CD4-positive, alpha-beta T cell treated with Interleukin-15 for 1 hour (primary cell): ENCODE data around the gene EIF2S2.
"Not testable (repeated sequence)": the region's sequence is repeated elsewhere in the genome, so short reads cannot be mapped to it uniquely, and the experiment has no call there.

Source experiments
- DNase-seq: peaks from one replicate; pipeline ENCODE4 v3.0.0-alpha.2; 2020

Gene EIF2S2, protein sequence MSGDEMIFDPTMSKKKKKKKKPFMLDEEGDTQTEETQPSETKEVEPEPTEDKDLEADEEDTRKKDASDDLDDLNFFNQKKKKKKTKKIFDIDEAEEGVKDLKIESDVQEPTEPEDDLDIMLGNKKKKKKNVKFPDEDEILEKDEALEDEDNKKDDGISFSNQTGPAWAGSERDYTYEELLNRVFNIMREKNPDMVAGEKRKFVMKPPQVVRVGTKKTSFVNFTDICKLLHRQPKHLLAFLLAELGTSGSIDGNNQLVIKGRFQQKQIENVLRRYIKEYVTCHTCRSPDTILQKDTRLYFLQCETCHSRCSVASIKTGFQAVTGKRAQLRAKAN

DNA sequence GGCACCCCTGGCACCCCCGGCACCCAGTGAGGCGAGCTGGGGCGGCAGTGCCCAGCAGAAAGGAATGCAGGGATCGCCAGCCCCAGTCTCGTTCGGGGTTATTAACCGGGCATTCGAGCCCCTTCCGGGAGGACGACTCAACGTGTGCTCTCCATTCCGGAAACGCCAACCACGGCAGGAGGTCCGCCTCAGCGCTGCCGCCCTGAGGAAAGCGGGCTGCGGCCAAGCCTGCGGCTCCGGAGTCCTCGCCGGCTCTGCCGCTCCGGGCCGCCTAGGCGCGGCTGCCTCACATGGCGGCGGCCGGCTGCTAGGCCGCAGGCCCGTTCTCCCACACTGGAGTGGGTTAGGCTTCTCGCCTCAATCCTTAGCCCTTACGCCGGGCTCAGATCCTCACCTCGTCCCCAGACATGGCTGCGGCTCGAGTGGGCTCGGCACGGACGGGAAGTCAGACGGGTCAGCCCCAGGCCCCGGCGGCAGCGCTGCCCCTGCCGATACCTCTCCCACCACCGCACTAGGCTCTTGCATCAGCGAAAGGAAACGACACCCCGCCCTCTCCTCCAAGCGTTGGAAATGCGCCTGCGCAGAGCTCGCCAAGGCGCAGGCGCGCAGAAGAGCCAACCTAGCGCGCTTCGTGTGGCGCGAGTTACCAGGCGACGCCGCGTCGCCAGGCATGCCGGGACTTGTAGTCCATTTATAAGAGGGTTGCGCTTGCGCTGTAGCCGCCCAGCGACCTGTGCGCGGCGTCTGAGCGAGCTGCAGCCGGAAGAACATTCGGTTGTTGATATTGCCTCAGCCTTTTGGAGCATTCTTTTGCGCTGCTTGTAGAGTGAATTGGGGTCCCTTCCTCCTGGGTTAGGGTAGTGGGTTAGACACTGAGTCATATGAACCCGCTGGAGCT is at the start of gene EIF2S2:
TSS of gene EIF2S2 (minus strand) at position 542 of the 898 bp plus-strand sequence. CDS start at position 409, 133 bp downstream.
- DNase-seq, result peak; percentile 98

DNA sequence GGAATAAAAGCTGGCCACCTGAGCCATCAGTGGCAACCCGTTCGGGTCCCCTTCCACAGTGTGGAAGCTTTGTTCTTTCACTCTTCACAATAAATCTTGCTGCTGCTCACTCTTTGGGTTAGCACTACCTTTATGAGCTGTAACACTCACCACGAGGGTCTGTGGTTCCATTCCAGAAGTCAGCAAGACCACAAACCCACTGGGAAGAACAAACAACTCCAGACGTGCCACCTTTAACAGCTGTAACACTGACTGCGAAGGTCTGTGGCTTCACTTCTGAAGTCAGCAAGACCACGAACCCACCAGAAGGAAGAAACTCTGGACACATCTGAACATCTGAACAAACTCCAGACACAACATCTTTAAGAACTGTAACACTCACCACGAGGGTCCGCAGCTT is 45.7 kb upstream of the EIF2S2 start:
- DNase-seq, result not testable (repeated sequence)

DNA sequence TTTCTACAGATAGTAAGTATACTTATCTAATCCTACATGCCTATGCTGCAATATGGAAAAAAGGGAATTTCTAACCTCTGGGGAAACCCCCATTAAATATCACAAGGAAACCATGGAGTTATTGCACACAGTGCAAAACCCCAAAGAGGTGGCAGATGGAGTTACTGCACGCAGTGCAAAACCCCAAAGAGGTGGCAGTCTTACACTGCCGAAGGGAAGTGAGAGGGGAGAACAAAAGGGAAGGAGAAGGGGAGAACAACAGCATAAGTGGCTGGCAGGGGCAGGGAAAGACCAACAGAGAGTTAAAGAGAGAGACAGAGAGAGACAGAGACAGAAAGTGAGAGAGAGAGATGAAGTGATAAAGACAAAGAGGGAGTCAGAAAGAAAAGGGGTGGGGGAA is 43.8 kb upstream of the EIF2S2 start:
- DNase-seq, result no peak

DNA sequence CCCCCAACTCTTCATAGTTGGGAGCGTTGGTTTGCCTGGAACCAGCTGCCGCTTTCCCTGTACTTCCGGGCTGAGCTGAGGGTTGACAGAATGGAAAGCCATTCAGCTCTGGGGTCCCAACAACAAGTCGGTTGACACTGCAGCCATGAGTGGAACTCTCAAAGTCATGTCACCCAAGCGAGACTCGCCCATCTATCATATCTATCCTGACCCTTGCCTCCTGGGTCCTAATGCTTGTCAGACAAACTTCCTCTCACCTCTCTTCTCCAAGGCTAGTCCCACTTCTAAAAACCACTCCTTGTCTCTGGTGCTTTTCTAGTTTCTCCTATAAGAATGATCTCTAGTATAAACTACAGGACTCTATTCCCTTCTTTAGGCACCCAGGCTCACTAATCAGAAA is 41.1 kb upstream of the EIF2S2 start:
- not testable (repeated sequence) for DNase-seq

DNA sequence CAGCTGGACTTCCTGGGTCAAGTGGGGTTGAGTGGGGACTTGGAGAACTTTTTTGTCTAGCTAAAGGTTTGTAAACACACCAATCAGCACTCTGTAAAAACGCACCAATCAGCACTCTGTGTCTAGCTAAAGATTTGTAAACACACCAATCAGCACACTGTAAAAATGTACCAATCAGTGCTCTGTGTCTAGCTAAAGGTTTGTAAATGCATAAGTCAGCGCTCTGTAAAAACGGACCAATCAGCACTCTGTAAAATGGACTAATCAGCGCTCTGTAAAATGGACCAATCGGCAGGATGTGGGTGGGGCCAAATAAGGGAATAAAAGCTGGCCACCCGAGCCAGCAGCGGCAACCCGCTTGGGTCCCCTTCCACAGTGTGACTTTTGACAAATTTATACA is 40.0 kb upstream of the EIF2S2 start:
- not testable (repeated sequence) for DNase-seq

DNA sequence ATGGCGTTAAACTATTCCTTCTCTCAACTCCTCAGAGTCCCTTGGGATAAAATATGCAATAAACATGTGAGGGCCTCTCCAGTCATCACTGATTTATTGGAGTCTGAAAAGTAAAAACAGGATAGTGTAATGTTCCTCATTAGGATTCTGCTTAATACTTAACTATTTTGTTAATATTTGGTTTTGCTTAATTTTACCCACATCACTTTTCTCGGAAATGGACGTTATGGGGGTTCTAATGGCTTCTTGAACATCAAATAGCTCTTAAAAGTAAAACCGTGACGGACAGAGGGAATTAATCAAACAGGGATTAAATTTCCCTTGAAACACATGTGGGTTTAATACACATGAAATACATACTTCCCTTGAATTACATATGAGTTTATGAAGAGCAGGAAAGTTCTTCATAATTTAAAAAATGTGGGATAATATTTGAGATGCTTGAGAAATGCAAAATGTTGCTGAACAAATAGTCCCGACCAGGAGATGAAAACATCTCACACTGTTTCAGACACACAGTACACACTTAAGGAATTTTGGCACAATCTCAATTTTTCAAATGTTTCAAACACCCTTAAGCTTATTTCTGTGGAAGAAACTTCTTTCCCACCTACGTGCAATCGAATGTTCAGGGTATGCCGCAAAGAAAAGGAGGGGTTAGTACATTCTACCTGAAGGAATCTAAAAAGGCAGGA is 38.4 kb upstream of the EIF2S2 start:
- no peak for DNase-seq

DNA sequence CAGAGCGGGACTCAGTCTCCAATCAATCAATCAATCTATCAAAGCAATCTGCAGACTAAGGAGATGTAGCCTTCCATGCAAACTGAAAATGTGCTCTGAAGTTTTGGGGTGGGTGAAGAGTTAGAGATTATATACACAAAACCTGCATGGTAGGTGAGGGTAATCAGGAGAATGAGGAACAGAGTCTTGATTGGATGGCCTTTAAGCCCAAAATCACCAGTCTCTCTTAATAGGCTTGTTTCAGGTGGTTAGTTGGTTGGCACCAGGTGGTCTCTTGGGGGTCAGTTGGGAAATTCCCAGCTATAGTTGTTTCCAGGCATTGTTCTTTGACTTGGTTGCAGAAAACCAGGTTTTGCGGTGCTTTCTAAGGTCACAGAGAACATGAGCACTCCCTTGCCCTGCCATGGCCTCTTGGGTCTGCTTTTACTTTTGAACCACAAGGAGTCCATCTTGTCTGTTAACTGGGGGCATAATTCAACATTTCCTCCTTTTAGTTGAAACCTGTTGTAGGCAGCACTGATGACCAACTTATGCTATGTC is 33.3 kb upstream of the EIF2S2 start:
- no peak for DNase-seq

DNA sequence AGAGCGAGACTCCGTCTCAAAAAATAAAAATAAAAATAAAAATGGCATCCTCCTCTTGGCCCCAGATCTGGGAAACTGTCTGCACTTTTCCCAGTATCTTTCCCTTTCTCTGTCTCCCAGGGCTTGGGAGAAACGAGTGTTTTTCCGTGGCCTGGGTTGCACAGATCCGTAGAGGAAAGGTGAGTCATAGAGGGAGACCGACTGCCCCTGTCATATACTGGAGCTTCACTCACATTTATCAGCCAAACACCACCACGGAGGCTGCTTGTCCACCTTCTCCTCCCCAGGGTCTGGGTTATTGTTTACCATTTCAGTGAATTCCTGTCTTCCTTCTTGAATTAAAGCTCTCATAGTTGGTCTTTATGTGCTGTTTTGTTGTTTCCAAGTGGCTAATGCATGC is 31.9 kb upstream of the EIF2S2 start:
- no peak for DNase-seq

DNA sequence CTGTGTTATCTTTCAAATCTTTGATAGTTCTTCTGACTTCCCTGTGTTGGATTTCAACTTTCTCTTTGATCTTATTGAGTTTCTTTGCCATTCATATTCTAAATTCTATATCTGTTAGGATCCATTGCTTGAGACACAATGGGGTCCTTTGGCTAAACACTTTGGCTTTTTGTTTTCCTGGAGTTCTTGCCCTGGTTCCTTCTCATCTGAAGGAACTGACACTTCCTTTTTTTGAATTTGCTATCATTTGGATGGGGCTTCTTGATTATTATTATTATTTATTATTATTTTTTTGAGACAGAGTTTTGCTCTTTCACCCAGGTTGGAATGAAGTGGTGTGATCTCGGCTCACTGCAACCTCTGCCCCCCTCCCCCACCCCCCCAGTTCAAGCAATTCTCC is 30.1 kb upstream of the EIF2S2 start:
- DNase-seq, result no peak

DNA sequence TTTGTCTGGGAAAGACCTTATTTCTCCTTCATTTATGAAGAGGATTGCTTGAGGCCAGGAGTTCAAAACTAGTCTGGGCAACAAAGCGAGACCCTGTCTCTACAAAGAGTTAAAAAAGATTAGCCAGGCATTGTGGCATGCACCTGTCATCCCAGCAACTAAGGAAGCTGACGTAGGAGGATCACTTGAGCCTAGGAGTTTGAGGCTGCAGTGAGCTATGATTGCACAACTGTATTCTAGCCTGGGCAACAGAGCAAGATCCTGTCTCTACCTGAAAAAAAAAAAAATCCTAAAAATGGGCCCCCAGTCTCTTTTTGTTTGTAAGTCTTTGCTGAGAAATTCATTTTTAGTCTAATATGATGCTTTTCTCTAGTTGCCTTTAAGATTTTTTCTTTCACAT is 29.2 kb upstream of the EIF2S2 start:
- no peak for DNase-seq

DNA sequence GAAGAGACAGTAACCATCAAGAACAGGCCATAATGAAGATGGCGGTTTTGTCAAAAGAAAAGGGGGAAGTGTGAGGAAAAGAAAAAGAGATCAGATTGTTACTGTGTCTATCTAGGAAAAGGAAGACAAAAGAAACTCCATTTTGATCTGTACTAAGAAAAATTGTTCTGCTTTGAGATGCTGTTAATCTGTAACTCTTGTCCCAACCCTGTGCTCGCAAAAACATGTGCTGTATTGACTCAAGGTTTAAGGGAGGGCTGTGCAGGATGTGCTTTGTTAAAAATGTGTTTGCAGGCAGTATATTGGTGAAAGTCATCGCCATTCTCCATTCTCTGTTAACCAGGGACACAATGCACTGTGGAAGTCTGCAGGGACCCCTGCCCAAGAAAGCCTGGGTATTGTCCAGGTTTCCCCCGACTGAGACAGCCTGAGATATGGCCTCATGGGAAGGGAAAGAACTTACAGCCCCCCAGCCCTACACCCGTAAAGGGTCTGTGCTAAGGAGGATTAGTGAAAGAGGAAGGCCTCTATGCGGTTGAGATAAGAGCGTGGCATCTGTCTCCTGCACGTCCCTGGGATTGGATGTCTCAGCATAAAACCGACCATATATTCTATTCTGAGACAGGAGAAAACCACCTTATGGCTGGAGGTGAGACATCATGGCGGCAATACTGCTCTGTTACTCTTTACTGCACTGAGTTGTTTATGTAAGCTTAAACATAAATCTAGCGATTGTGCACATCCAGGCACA is 23.7 kb upstream of the EIF2S2 start:
- DNase-seq, result not testable (repeated sequence)

DNA sequence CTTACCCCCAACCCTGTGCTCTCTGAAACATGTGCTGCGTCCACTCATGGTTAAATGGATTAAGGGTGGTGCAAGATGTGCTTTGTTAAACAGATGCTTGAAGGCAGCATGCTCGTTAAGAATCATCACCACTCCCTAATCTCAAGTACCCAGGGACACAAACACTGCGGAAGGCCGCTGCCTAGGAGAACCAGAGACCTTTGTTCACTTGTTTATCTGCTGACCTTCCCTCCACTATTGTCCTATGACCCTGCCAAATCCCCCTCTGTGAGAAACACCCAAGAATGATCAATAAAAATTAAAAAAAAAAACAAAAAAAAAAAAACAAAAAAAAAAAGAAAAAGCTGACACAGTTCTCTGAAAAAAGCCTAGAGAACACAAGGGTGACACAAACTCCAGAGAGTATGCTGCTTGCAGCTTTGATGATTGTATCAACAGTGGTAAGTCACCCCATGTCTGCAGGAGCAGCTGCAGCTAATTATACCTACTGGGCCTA is 21.4 kb upstream of the EIF2S2 start:
- DNase-seq, result not testable (repeated sequence)

DNA sequence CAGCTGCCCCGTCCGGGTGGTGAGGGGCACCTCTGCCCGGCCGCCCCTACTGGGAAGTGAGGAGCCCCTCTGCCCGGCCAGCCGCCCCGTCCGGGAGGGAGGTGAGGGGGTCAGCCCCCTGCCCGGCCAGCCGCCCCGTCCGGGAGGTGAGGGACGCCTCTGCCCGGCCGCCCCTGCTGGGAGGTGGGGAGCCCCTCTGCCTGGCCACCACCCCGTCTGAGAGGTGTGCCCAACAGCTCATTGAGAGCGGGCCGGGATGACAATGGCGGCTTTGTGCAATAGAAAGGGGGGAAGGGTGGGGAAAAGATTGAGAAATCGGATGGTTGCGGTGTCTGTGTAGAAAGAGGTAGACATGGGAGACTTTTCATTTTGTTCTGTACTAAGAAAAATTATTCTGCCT is 20.9 kb upstream of the EIF2S2 start:
- not testable (repeated sequence) for DNase-seq

DNA sequence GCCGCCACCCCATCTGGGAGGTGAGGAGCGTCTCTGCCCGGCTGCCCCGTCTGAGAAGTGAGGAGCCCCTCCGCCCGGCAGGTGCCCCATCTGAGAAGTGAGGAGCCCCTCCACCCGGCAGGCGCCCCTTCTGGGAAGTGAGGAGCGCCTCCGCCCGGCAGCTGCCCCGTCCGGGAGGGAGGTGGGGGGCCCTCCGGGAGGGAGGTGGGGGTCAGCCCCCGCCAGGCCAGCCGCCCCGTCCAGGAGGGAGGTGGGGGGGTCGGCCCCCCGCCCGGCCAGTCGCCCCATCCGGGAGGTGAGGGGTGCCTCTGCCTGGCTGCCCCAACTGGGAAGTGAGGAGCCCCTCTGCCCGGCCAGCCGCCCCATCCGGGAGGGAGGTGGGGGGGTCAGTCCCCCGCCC is 20.4 kb upstream of the EIF2S2 start:
- DNase-seq, result not testable (repeated sequence)

DNA sequence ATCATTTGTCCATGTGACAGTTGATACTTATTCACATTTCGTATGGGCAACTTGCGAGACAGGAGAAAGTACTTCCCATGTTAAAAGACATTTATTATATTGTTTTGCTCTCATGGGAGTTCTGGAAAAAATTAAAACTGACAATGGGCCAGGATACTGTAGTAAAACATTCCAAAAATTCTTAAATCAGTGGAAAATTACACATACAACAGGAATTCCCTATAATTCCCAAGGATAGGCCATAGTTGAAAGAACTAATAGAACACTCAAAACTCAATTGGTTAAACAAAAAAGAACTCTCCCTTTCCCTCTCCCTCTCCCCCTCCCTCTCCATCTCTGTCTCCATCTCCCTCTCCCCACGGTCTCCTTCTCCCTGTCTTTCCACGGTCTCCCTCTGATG is 19.4 kb upstream of the EIF2S2 start:
- DNase-seq, result no peak

DNA sequence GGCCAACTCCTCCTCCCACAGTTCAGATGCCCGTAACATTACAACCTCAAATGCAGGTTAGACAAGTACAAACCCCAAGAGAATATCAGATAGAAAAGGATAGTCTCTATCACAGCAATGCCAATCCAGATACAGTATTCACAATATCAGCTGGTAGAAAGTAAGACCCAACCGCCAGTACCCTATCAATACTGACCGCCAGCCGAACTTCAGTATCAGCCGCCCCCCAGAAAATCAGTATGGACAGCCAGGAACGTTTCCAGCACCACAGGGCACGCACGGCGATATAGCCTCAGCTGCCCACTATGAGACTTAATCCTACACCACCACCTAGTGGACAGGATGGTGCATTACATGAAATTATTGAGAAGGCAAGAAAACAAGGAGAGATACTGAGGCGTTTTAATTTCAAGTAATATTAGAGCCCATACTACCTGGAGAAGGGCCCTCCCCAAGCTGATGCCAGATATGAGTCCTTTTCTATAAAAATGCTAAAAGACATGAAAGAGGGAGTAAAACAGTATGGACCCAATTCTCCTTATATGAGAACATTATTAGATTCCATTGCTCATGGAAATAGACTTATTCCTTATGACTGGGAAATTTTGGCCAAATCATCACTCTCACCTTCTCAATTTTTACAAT is 17.6 kb upstream of the EIF2S2 start:
- DNase-seq, result peak; percentile 37

DNA sequence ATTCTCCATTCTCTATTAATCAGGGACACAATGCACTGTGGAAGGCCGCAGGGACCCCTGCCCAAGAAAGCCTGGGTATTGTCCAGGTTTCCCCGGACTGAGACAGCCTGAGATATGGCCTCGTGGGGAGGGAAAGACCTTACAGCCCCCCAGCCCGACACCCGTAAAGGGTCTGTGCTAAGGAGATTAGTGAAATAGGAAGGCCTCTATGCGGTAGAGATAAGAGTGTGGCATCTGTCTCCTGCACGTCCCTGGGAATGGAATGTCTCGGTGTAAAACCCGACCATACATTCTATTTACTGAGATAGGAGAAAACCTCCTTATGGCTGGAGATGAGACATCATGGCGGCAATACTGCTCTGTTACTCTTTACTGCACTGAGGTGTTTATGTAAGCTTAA is 15.7 kb upstream of the EIF2S2 start:
- no peak for DNase-seq

DNA sequence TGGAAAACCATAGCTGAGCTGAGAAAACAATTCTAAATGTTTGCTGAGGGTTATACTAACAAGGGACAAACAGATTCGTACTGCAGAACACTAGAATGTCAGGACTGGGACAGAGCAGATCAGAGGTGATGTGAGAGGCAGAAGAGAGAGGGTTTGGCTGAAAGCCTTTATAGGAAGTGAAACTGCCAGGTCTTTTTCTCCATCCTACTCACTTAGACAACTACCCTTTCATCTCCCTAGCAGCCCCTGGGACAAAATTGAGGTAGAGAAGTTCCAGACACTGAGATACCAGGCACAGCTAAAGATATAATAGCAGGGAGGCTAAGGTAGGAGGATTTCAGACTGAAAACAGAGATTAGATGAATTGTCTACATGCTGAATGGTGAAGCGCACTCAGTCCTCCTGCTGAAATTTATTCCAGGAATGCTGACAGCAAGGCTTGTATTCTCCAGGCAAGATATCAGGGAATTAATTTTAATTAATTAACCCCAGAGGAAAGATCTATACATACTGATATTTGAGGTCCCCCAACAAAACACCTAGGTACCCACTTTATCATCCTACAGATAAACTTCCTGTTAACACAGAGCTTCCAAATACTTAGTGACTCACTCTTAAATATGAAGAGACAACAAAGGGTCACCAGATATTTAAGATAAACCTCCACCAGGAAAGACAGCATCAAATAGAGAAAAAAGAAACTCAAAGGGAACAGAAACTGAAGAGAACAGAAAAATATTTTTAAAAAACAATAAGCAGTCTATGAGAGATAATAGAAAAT is 12.6 kb upstream of the EIF2S2 start:
- DNase-seq, result no peak

DNA sequence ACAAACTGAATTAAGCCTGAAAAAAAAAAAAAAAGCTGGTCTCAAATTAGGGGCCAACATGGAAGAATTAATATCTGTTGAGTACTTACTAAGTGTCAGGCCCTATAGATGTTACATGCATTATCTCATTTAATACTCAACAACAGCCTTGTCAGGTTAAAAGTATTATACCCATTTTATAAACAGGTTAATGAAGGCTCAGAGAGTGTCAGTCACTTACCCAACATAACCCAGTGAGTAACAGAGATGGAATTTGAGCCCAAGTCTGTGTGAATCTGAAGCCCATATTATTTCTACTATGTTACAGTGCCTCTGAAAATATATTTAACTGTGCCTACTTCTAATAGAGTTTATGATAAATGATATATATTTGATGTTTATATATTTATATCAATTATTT is 11.3 kb upstream of the EIF2S2 start:
- DNase-seq, result no peak

DNA sequence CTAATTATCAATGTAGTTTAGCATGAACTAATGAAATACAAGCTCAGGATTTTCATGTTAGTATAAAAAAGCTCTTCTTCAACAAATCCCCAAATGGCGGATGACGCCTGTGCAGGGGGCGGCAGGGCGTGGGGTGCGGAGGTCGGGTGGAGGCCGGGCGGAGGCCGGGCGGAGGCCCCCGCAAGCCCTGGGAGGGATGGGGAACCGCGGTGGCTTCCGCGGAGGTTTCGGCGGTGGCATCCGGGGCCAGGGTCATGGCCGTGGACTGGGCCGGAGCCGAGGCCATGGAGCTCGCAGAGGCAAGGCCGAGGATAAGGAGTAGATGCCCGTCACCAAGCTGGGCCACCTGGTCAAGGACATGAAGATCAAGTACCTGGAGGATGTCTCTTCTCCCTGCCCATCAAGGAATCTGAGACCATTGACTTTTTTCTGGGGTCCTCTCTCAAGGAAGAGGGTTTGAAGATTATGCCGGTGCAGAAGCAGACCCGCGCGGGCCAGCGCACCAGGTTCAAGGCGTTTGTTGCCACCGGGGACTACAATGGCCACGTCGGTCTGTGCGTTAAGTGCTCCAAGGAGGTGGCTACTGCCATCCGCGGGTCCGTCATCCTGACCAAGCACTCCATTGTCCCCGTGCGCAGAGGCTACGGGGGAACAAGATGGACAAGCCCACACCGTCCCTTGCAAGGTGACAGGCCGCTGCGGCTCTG is 10.4 kb upstream of the EIF2S2 start:
- DNase-seq, result no peak
